Sigmoid colon (tissue), 4 donors: ENCODE measurements around the gene RUNDC1.

ENCODE experiments used
- CTCF ChIP-seq, 4 experiments: fragments of 450-650 bp in 3 of 4; fragments of 200-600 bp in 1 of 4; IDR thresholded peaks; one replicate each; pipeline ENCODE4 v1.5.1; 2016 to 2019; ENCODE audit warnings: antibody characterized with exemption in 4 of 4, mild to moderate bottlenecking in 3 of 4, moderate library complexity in 2 of 4
- POLR2A ChIP-seq, 2 donors: fragments of 450-650 bp; IDR thresholded peaks; one replicate each; pipeline ENCODE4 v1.6.1; 2016; ENCODE audit warnings: antibody characterized with exemption in 2 of 2, mild to moderate bottlenecking in 2 of 2, moderate library complexity in 2 of 2
- POLR2AphosphoS5 ChIP-seq, 4 donors: sonication (generic); formaldehyde crosslinking; IDR thresholded peaks; one replicate each; pipeline ENCODE4 v1.6.1; 2017; ENCODE audit warnings: antibody characterized with exemption in 4 of 4

DNA sequence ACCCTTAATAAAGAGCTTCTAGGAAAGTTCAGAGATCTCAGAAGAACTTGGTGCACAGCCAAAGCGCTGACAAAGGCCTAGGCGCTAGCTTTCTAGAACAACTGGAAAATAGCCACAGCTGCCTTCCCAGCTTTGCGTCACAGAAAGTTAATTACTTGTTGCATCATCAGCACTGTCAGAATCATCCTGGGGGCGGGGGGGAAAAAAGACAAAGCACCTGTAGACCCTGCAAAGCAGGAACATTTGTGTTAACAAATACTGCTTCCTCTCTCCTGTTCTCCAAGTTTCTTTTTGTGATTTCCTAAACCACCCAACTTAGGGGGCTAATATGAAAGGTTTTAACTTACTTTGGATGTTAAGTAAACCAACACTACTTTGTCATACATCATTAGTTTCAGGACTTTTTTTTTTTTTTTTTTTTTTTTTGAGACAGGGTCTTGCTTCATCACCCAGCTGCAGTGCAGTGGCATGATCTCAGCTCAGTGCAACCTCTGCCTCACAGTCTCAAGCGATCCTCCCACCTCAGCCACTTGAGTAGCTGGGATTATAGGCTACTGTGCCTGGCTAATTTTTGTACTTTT is 11.3 kb upstream of the RUNDC1 start:
- TF ChIP-seq CTCF (IDR thresholded peaks at IDR 0.05) (no peak), POLR2A (IDR thresholded peaks at IDR 0.05) (no peak), POLR2AphosphoS5 (IDR thresholded peaks at IDR 0.05) (no peak)
